NCI-H2196 treated with DMSO at 0.1 percent for 48 hours (cell line): ENCODE measurements around the gene CNPY1.
"Not testable (repeated sequence)": the region's sequence is repeated elsewhere in the genome, so short reads cannot be mapped to it uniquely, and the experiment has no call there.

ENCODE experiments used
- DNase-seq: peaks from one replicate; lab custom pipeline; 2025; ENCODE audit not compliant: unreplicated experiment; lab: John Stamatoyannopoulos, UW

CNPY1 gene

DNA sequence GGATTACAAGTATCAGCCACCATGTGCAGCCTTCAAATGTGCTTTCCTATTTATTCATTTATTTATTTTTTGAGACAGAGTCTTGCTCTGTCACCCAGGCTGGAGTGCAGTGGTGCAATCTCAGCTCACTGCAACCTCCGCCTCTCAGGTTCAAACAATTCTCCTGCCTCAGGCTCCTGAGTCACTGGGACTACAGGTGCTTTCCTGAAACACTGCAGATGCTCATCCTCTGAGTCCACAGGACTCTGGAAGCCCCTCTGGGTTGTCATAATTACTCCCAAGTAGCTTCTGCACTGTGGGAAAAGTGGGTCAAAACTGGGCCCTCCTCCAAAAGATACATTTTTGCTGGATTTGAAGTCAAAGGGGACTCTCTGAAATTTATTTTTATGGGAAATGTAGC is at the start of gene CNPY1:
CNPY1 (minus strand) TSS at position 111 of the 400 bp plus-strand sequence. CDS start 630 bp downstream, outside the sequence.
- DNase-seq = not testable (repeated sequence)

DNA sequence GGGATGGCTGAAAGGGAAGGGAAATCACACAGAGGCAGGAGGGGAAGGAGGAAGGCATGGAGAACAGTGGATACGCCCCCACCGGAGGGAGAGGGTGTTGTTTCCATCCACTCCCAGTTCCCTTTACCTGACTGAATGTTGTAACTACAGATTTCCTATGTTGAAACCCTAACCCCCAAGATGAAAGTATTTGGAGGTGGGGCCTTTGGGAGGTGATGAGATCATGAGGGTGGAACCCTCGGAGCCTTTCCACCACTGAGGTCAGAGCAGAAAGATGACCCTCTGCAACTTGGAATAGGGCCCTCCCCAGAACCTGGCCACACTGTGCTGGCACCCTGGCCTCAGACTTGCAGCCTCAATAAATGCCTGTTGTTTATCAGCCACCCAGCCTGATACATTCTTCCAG is 48.6 kb upstream of the CNPY1 start:
- DNase-seq = no peak

- DNase-seq = peak; percentile 4
Measured at GRCh38 chr7:155594163-155594732, 47.9 kb upstream of the CNPY1 start.

- no peak for DNase-seq
Measured at GRCh38 chr7:155593461-155594162, 47.3 kb upstream of the CNPY1 start.

GRCh38 chr7:155591055-155591775 is 44.9 kb upstream of the CNPY1 start:
- no peak for DNase-seq

DNA sequence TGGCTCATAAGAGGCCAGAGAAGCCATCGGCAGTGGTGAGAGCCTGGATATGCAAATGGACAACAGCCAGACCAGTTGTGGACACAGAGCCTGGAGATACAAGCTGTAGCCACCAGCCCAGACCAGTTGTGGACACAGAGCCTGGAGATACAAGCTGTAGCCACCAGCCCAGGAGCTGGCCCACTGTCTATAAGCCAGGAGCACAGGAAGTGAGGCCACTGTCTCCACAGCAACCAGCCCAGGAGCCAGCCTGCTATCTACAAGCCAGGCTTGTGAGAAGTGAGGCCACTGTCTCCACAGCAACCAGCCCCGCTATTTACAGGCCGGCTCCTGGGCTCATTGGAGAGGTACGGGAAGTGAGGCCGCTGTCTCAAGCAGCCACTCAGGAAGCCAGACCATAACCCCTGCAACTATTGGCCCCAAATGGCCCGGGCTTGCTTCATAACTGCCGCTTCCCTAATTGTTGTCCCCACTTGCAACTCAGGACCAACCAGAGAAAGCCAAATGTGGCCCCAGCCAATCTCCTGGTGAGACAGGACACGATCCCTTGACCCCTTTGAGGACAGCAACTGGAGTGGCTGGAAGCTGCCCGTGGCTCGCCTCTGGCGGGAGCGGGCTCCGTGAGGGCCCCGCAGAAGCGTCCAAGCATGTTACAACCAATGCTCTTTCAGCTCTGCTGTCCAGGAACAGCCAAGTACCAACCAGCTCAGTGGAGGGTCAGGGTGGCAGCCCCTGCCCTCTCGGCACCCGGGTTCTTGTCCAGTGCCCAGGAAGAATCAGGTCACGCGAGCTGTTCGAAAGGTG is 44.1 kb upstream of the CNPY1 start:
- DNase-seq = peak; percentile 34

DNA sequence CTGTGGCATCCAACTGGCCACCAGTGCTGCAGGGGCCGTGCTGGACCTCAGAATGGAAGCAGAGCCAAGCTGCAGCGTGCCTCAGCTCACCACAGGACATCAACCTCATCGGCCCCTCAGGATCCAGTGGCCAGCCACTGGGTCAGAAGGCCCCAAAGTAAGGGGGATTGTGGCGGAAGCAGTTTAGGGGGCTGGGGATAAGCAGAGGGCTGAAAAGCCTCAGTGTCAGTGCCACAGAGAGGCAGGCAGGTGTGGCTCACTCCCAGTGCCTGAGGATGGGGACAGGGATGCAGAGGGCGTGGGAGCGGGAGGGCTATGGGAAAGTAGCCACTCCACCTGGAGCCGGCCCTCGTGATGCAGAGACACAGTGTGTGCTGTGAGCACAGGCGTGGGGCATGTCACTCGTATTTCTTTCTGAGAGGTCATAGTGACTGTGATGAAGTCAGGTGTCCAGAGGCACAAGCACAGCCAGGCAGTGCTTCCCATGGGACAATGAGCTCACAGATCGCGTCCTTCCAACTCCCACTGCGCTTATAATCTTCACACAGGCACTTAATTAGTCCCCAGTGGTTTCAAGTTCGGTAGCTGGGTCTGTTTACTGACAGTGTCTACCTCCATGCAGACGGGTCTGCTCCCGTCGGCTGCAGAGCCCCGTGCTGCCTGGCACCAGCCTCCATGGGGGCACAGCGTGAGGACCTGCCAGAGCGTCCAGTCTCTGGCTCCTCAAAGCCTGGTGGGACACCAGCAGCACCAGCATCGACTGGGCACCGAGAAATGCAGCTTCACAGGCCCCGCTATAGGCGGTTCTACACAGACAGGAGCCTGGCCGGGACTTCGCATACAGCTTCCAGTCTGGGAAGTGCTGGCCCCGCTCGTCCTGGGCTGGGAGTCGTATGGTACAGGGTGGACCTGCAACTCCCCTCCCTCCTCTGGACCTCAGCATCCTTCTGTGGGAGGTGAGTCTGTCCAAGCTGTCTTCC is 42.9 kb upstream of the CNPY1 start:
- no peak for DNase-seq

- no peak for DNase-seq
Measured at GRCh38 chr7:155588468-155588998, 42.2 kb upstream of the CNPY1 start.

- DNase-seq = no peak
Measured at GRCh38 chr7:155587486-155587885, 41.1 kb upstream of the CNPY1 start.

DNA sequence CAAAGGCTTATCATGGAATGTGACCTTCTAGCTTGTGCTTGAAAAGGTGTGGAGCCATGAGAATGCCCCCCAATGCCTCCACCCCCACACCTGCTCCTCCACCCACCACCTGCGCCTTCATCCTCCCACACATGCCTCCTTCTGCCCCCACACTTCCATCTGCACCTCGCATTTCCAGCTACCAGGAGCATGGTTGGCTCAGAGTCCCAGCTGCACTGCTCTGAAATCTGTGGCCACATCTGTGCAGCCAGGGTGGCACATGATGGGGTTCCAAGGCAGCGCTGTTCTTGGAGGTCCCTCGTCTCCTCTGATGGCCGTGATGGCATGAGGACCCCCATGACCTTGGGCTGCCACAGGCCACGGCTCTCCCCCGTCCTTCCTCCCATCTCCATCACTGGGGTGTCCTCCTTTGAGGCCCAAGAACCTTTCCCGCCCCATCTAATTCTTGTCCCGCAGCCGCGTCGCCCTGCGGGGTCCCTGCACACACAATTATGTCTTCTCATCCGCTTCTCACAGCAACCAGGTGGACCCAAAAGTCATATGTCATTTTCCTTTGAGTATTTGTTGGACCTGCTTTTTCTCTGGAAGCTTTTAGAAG is 40.6 kb upstream of the CNPY1 start:
- DNase-seq = no peak

DNA sequence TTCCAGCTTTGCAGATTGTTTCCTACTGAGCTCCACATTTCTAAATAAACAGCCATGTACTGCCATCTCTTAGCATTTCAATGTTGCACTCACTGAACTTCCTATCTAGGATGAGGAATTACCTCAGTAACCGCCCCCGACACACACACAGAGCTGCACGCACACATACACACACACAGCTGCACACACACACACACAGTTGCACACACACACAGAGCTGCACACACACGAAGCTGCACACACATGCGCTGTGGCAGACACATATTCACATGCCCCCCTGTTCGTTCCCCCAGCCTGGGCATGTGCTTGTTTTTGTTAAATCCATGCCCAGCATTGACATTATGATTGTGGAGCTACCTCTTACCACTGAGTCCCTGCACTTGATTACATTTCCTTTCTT is 39.6 kb upstream of the CNPY1 start:
- DNase-seq = no peak

DNA sequence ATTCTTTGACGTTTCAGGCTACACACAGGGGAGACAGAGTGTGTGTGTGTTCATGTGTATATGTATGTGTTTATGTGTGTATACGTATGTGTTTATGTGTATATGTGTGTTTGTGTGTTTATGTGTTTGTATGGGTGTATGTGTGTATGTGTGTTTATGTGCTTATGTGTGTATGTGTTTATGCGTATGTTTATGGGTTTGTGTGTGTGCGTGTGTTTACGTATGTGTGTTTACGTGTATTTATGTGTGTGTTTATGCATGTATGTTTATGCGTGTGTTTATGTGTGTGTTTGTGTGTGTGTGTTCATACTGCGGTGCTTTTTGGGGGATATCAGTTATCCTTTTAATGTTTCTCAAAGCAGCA is 39.2 kb upstream of the CNPY1 start:
- no peak for DNase-seq

DNA sequence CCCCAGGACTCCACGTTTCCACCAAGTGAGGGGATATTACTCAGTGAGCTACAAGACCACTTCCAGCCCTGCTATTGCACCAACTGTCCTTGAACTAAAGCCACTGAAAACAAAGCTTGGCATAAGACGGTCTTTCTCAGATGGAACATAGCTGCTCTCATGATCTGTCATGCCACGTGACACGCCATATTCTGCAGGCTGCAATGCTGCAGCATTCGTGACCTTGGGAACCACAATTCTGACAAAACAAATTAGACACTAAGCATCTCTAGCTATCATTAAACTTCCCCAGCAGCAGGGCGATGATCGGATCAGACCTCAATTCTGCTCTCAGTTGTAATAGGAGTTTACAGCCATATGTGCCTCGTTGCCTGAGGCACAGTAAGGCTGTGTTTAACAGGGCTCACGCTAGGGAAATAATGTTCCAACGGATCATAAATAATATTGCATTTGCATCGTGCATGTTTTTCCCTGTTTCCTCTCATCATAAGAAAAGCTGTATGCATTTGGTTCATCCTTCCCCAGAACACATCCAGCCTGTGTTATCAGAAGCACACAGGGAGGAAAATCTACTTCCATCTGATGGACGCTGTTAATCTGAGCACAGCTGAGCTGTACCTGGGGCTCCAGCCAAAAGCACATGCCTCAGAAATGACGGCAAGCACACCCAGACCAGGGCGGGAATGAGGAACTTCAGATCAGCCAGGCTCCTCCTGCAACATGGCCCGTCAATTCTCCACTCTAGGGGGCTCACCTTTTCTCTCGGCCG is 38.6 kb upstream of the CNPY1 start:
- no peak for DNase-seq

- no peak for DNase-seq
Measured at GRCh38 chr7:155584261-155584660, 37.9 kb upstream of the CNPY1 start.

DNA sequence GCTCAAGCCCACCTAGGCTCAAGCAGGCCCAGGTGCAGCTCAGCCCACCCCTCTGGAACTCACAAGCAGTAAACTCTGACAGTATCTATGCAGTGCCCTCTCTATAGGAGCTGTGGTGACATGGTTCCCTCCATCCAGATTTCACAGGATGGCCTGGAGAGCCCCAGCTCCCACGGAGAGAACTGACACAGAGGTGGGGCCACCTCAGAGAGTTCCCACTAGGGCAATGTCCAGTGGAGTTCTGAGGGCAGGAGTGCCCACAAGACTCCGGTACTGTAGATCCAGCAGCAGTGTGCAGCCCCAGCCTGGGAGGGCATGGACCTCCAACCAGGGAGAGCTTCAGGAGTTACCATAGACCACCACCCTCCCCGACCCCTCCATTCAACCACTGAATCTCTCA is 37.3 kb upstream of the CNPY1 start:
- no peak for DNase-seq

DNA sequence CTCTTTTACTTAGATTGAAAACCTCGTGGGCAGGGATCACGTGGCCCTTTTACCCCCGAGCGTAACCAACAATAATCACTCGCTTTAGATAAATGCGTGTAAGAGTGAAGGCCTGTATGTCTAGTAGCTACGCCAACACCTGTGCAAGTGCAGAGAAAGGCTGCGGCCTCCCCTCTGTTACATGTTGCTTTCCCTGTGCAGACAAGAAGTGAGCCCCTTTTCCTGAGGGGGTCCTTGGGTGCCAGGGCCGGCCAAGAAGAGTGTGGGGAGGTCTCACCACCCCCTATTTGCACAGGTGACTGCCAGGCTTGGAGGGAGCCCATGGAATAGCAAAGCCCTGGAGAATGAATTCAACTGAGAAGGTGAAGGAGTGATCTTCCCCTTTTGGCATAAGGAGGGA is 35.6 kb upstream of the CNPY1 start:
- no peak for DNase-seq

GRCh38 chr7:155581107-155581830 is 34.9 kb upstream of the CNPY1 start:
- DNase-seq = no peak

- DNase-seq = no peak
Measured at GRCh38 chr7:155580367-155580766, 34.0 kb upstream of the CNPY1 start.
